Measurements from ENCODE around the gene STXBP3. TPM values are rescaled to one million over a fixed set of nuclear protein-coding genes. Genes with fewer than 3 reads are reported as not detected.
A peak's percentile ranks its signal among the peaks of the same experiment; 100 is the strongest.

Gene STXBP3
- total and polyA plus RNA-seq, 2 of the 4 experiments (the other 2 are of a cell fraction) = 19.1 to 19.7 TPM

DNA sequence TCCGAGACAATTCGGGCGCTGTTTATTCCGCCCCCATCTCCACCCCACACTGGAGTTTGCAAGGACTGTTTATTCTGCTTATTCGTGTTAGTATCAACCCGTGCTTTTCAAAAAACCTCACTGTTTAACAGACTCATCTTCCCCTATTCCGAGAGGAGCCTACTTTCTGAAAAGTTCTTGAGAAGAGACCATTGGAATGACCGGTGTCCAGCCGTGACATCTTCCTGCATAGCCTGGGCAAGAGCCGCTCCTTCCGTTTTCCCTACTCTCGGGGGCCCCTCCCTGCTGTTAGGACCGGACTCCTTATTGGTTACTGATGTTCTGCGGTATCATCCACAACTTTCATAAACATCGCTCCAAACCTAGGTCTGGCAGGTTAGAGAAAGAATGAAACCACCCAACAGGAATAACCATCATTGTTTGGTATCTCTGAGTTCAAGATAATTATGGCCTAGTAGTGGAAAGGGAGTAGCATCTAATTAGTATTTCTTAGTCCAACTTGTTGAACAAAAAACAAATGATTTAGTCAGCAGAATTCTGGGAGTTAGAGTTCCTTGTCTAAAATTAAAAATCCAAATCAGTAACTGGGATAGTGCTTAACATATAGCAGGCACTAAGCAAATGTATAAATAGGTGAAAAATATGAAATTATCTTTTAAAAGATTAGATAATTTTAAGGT is 837 bp downstream of the STXBP3 start:
- H3K23ac ChIP-seq (ENCODE audit: low read depth, low read length) = peak overlapping the region; percentile 59
- no peaks in the 10 kb centered on the region for H3K9me3 ChIP-seq (ENCODE audit: control insufficient read depth, insufficient read depth, low read length)
- no peak overlapping the region for H2BK20ac ChIP-seq (ENCODE audit: low read depth, low read length)
- peak overlapping the region; percentile 85 for H2BK5ac ChIP-seq (ENCODE audit: low read depth, low read length, poor library complexity, severe bottlenecking)
- H2AK5ac ChIP-seq (ENCODE audit: low read depth, low read length) = no peak overlapping the region
- dilution Hi-C loops (cut with HindIII; ENCODE audit: low sequenced_read_pairs, unreplicated experiment) (no loop called here), in situ Hi-C loops (cut with MboI; ENCODE audit: low sequenced_read_pairs) (loop anchor here (5.0 kb wide), 1 partner anchor 55 kb away; the partner anchor contains the start of gene PRPF38B), intact Hi-C loops (cut with micrococcal nuclease) (loop anchor here (2.0 kb wide), 2 partner anchors 25 to 149 kb away; no protein-coding TSS in a partner anchor)
- no peak overlapping the region for H2BK15ac ChIP-seq (ENCODE audit: low read depth, low read length)
- peak overlapping the region; percentile 76 for H3K4me3 ChIP-seq (ENCODE audit: insufficient read depth, low read depth, low read length)
- H3K27ac ChIP-seq (ENCODE audit: insufficient read depth, low read length) = peak overlapping the region; percentile 86
- peak overlapping the region; percentile 86 for H3K9ac ChIP-seq (ENCODE audit: low read depth, low read length)
- H4K20me1 ChIP-seq (ENCODE audit: insufficient read depth, low read length) = peaks cover 6% of the 10 kb centered on the region; the same call in 1 of the 2 replicates
- peaks cover under 1% of the 10 kb centered on the region; the same call in 1 of the 2 replicates for H3K27me3 ChIP-seq (ENCODE audit: control insufficient read depth, insufficient read depth, low read length)
- H3K79me1 ChIP-seq (ENCODE audit: low read depth in 1 of 2, low read length in 2 of 2) = peaks cover 18 to 30% of the 10 kb centered on the region in 2 experiments; a peak in 3 of 4 replicates
- BruUV-seq (replicated peaks) = TSS peak; percentile 62
- H4K5ac ChIP-seq (ENCODE audit: low read depth, low read length) = peak overlapping the region; percentile 76
- H2BK120ac ChIP-seq (ENCODE audit: low read depth, low read length) = no peak overlapping the region
- peak overlapping the region; percentile 91 for H2AFZ ChIP-seq (replicated peaks; ENCODE audit: low read length, poor library complexity)
- ChIA-PET CTCF (no interaction called here), POLR2A (ENCODE audit: unreplicated experiment) (interaction anchor here (0.6 to 0.7 kb wide), 3 partner anchors 92 to 624 kb away, joined by 3 read pairs; no protein-coding TSS in a partner anchor)
- H3K18ac ChIP-seq (ENCODE audit: low read depth, low read length) = peak overlapping the region; percentile 68
- peak overlapping the region; percentile 94 for H3K56ac ChIP-seq (ENCODE audit: extremely low read depth, insufficient read depth, low read length)
- H4K8ac ChIP-seq (ENCODE audit: low read depth in 2 of 2, low read length in 2 of 2) = peak overlapping the region; percentile 27 to 80
- peak overlapping the region; percentile 46; the same call in 1 of the 2 replicates for H3K14ac ChIP-seq (replicated peaks; ENCODE audit: low read depth, low read length)
- ATAC-seq (ENCODE audit: low read depth) (peak; percentile 80), DNase-seq (peak; percentile 84)
- 0 out of 2 replicates have a peak, but pooled peaks cover 2% of the 10 kb centered on the region for H3K9me1 ChIP-seq (ENCODE audit: insufficient read depth, low read length)
- H2AK9ac ChIP-seq (replicated peaks; ENCODE audit: low read depth, low read length, poor library complexity) = peak overlapping the region; percentile 96
- H4K91ac ChIP-seq (ENCODE audit: insufficient read depth, low read depth, low read length) = peak overlapping the region; percentile 78
- H3K4me2 ChIP-seq (ENCODE audit: low read depth, low read length) = peak overlapping the region; percentile 79
- 0% methylated on average over 4 of the region's 15 CpGs; no CpG with 5 or more reads in 1 of the 2 experiments for WGBS, 2 experiments (ENCODE audit: extremely low coverage in 2 of 2, insufficient read length in 1 of 2)
- H3K4me1 ChIP-seq (ENCODE audit: control insufficient read depth, insufficient read depth, low read length) = no peaks in the 10 kb centered on the region
- peaks cover 4% of the 10 kb centered on the region for H3K36me3 ChIP-seq (ENCODE audit: control insufficient read depth, insufficient read depth, low read length)
- peak overlapping the region; percentile 78 for H3K4ac ChIP-seq (ENCODE audit: low read depth, low read length)
- peak; percentile 71; the same call in 1 of the 2 replicates for TF ChIP-seq MAZ (IDR thresholded peaks at IDR 0.05; ENCODE audit: borderline replicate concordance, low read depth, low read length)
- TF ChIP-seq MXI1 (IDR thresholded peaks at IDR 0.05; ENCODE audit: borderline replicate concordance, low read depth, low read length) = no peak
- no peak for TF ChIP-seq SMC3 (IDR thresholded peaks at IDR 0.05; ENCODE audit: low read depth, low read length)
- TF ChIP-seq CHD1 (IDR thresholded peaks at IDR 0.05; ENCODE audit: low read depth, low read length) = no peak; the same call in 1 of the 2 replicates
- no peak for TF ChIP-seq CEBPB (IDR thresholded peaks at IDR 0.05; ENCODE audit: low read depth, low read length)
- TF ChIP-seq BHLHE40 (IDR thresholded peaks at IDR 0.05; ENCODE audit: low read depth, low read length) = no peak
- TF ChIP-seq, protein P1, sequence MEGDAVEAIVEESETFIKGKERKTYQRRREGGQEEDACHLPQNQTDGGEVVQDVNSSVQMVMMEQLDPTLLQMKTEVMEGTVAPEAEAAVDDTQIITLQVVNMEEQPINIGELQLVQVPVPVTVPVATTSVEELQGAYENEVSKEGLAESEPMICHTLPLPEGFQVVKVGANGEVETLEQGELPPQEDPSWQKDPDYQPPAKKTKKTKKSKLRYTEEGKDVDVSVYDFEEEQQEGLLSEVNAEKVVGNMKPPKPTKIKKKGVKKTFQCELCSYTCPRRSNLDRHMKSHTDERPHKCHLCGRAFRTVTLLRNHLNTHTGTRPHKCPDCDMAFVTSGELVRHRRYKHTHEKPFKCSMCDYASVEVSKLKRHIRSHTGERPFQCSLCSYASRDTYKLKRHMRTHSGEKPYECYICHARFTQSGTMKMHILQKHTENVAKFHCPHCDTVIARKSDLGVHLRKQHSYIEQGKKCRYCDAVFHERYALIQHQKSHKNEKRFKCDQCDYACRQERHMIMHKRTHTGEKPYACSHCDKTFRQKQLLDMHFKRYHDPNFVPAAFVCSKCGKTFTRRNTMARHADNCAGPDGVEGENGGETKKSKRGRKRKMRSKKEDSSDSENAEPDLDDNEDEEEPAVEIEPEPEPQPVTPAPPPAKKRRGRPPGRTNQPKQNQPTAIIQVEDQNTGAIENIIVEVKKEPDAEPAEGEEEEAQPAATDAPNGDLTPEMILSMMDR (conservative IDR thresholded peaks at IDR 0.05; ENCODE audit: low read depth, low read length) = no peak
- no peak for TF ChIP-seq FOS (IDR thresholded peaks at IDR 0.05; ENCODE audit: low read depth, low read length)
- TF ChIP-seq NFE2L2 (IDR thresholded peaks at IDR 0.05; ENCODE audit: low read depth, low read length) = no peak
- TF ChIP-seq RAD21 (IDR thresholded peaks at IDR 0.05; ENCODE audit: low read length) = no peak
- TF ChIP-seq RFX5 (IDR thresholded peaks at IDR 0.05; ENCODE audit: low read depth, low read length) = no peak
- TF ChIP-seq, protein P2, sequence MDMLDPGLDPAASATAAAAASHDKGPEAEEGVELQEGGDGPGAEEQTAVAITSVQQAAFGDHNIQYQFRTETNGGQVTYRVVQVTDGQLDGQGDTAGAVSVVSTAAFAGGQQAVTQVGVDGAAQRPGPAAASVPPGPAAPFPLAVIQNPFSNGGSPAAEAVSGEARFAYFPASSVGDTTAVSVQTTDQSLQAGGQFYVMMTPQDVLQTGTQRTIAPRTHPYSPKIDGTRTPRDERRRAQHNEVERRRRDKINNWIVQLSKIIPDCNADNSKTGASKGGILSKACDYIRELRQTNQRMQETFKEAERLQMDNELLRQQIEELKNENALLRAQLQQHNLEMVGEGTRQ (IDR thresholded peaks at IDR 0.05; ENCODE audit: low read depth, low read length) = 0 out of 2 replicates have a peak, but pooled peaks have one; percentile 1
- peak; percentile 55 for TF ChIP-seq MAFK (IDR thresholded peaks at IDR 0.05; ENCODE audit: low read depth, low read length)
- TF ChIP-seq RCOR1 (IDR thresholded peaks at IDR 0.05; ENCODE audit: insufficient replicate concordance, low read length) = no peak
- peak; percentile 75; the same call in 1 of the 2 replicates for TF ChIP-seq POLR2A (IDR thresholded peaks at IDR 0.05; ENCODE audit: low read depth, low read length)

All from IMR-90 (cell line).